Subcutaneous abdominal adipose tissue (tissue), 5 donors: Measurements from ENCODE around the gene GLT6D1.
"Not testable (repeated sequence)": the region's sequence is repeated elsewhere in the genome, so short reads cannot be mapped to it uniquely, and the experiment has no call there.

Experiments
- H3K27ac ChIP-seq: one replicate; pipeline ENCODE4 v1.7.0; 2013; ENCODE audit warnings: low read depth, mild to moderate bottlenecking, inconsistent platforms, low read length, moderate library complexity
- H3K27me3 ChIP-seq, 5 donors: one replicate each; pipeline ENCODE4 v1.7.0; 2013; ENCODE audit warnings: low read length in 5 of 5, inconsistent platforms in 1 of 5; ENCODE audit not compliant: control insufficient read depth in 5 of 5, insufficient read depth in 4 of 5
- H3K36me3 ChIP-seq, 5 donors: one replicate each; pipeline ENCODE4 v1.7.0; 2013; ENCODE audit warnings: low read length in 5 of 5; ENCODE audit not compliant: control insufficient read depth in 5 of 5, insufficient read depth in 5 of 5
- H3K4me1 ChIP-seq, 5 donors: one replicate each; pipeline ENCODE4 v1.7.0; 2013; ENCODE audit warnings: low read length in 5 of 5, mild to moderate bottlenecking in 3 of 5, moderate library complexity in 1 of 5; ENCODE audit not compliant: control insufficient read depth in 5 of 5, insufficient read depth in 5 of 5
- H3K4me3 ChIP-seq, 5 donors: one replicate each; pipeline ENCODE4 v1.7.0; 2013; ENCODE audit warnings: low read length in 5 of 5, low read depth in 1 of 5
- H3K9ac ChIP-seq, 5 donors: one replicate each; pipeline ENCODE4 v1.7.0; 2013; ENCODE audit warnings: low read length in 5 of 5, mild to moderate bottlenecking in 4 of 5, moderate library complexity in 3 of 5
- H3K9me3 ChIP-seq, 5 donors: one replicate each; pipeline ENCODE4 v1.7.0; 2013; ENCODE audit warnings: low read length in 5 of 5; ENCODE audit not compliant: control insufficient read depth in 5 of 5
- donor health status: healthy.
- donor health status: healthy.
- donor health status: healthy.
- donor health status: healthy.
- donor health status: healthy.

GLT6D1 gene

DNA sequence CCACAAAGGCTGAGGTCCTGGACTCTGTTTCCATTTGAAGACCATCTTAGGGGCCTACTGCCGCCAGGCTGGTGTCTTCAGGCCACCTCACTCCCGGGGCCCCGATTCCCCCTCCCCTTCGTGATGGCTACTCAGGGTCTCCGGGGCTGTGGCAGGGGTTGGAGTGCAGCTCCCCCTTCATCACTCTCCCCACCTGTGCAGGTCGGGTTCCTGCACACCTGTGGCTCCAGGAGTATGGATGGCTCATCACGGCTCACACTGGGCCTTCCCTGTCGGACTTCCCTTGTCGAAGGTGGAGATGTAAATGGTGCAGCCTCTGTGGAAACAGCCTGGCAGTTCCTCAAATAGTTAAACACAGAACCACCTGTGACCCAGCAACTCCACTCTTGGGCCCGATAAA is 35.6 kb upstream of the GLT6D1 start:
- Histone ChIP-seq H3K36me3 (no peaks in the 10 kb centered on the region), H3K4me3 (no peak overlapping the region), H3K27ac (no peak overlapping the region), H3K9ac (no peak overlapping the region), H3K27me3 (peaks cover 6 to 21% (median 10%) of the 10 kb centered on the region in 5 donors), H3K9me3 (no peaks in the 10 kb centered on the region), H3K4me1 (no peaks in the 10 kb centered on the region)

DNA sequence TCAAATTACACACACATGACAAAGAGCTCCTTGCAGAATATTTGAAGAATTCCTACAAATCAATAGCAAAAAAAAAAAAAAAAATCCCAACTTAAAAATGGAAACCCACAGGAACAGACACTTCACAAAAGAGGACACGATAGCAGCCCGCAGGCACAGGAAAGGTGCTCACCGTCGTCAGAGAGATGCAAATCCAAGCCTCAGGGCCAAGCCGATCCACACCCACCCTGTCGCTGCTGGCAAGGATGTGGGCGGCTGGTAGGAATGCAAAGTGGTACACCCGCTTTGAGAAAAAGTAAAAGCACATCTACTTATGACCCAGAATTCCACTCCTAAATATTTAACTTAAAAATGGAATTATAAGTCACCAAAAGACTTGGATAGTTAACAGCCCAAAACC is 34.6 kb upstream of the GLT6D1 start:
- no peak overlapping the region for H3K9ac ChIP-seq
- H3K4me3 ChIP-seq = no peak overlapping the region
- H3K27me3 ChIP-seq = peaks cover 6 to 28% (median 13%) of the 10 kb centered on the region in 5 donors
- H3K36me3 ChIP-seq = no peaks in the 10 kb centered on the region
- no peaks in the 10 kb centered on the region for H3K9me3 ChIP-seq
- no peaks in the 10 kb centered on the region for H3K4me1 ChIP-seq
- no peak overlapping the region for H3K27ac ChIP-seq

DNA sequence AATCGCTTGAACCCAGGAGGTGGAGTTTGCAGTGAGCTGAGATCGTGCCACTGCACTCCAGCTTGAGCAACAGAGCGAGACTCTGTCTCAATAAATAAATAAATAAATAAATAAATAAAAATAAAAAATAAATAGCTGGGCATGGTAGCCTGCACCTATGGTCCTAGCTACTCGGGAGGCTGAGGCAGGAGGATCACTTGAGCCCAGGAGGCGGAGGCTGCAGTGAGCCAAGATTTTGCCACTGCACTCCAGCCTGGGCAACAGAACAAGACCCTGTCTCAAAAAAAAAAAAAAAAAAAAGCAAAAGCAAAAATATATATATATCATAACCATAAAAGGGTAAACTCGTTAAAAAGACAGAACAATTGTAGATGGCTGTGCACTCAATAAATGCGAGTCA is 33.4 kb upstream of the GLT6D1 start:
- not testable (repeated sequence) for H3K36me3 ChIP-seq, H3K9ac ChIP-seq, H3K9me3 ChIP-seq, H3K4me3 ChIP-seq, H3K4me1 ChIP-seq, H3K27ac ChIP-seq
- H3K27me3 ChIP-seq = peaks cover 6 to 28% (median 13%) of the 10 kb centered on the region in 5 donors

DNA sequence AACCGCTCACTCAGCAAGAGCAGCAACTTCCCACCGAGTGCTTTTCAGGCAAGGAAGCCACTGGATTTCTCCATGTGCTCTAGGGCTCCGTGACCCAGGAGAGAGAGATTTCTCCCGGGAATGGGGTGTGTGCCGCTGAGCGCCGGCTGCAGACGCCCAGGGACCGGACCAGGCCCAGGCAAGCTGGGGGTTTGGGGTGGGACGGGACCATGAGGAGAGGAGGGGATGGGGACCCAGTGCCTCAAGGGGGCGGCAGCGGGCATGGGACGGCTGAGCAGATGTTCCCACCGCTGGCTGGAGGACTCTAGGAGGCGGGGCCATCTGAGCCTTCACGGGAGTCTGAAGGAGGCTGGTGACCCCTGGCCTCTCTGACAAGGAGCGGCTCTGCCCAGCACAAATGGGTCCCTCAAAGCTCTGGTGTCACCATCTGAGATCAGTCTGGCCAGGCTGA is 32.3 kb upstream of the GLT6D1 start:
- Histone ChIP-seq H3K9ac (no peak overlapping the region), H3K36me3 (no peaks in the 10 kb centered on the region), H3K9me3 (no peaks in the 10 kb centered on the region), H3K4me3 (no peak overlapping the region), H3K27me3 (peaks cover 12 to 33% (median 13%) of the 10 kb centered on the region in 5 donors), H3K27ac (no peak overlapping the region), H3K4me1 (no peaks in the 10 kb centered on the region)

DNA sequence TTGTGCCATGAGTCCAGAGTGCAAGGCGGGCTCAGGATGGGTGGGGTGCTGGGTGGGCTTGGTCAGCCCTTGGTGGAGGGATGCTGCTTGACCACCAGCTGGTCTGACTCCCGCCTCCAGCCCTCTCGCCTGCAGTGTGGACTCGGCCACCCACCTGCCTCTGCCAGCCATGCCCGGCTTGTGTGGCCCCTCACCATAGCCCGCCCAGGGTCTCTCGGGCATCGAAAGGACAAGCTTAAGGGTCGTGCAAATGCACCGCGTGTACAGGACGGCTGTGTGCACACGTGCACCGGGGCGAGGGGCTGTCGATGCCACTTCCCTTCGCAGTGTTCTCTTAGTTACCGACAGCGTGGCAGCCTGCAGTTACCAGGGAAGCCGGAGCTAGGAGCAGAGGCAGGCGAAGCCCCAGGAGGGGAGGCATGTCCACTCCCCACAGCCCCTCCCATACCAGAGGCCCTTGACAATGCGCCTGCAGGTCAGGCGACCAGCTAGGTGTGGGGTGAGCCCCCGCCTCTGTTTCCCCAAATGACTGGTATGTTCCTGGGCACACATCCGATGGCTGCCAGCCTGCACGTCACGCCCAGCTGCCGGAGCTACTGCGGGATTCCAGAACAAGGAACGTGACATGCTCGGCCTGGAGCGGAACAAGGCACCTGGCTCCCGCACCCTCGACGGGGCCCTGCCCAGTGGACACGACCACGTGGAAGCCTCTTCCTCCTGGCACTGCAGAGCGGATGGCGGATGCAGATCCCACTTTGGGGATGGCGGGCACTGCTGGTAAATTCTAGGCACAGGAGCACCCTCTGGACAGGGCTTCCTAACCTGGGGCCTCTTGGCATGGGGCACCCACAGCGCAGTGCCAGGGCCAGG is 31.6 kb upstream of the GLT6D1 start:
- Histone ChIP-seq H3K4me3 (no peak overlapping the region), H3K9me3 (no peaks in the 10 kb centered on the region), H3K36me3 (no peaks in the 10 kb centered on the region), H3K27me3 (peaks cover 12 to 35% (median 15%) of the 10 kb centered on the region in 5 donors), H3K4me1 (no peaks in the 10 kb centered on the region), H3K9ac (no peak overlapping the region), H3K27ac (no peak overlapping the region)

DNA sequence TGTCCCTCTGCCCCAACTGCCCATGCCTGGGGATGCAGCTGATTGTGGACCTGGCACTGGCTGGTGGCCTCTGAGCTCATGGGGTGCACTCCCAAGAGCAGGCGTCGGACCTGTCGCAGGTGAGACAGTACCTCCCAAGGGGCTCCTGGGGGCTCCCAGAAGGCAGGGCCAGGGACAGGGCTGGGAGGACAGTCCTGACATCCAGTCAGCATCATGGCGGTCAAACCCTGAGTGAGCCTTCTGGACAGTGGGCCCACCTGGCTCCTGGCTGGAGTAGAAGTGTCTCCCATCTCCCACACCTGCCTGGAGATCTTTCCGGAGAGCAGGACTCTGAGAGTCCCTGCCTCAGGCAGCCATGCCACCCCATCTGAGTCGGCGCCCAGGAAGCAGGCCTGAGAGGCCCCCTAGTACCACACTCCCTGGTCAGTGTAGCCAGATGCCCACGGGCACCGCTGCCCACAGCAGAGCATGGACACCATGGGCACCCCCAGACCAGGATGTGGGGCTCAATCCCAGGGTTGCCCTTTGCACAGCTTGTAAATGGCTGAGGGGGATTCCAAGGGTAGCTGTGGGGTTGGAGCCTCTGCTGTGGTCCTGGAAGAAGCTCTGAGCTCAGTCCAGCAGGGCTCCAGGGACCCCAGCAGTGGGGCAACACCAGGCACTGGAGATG is 30.4 kb upstream of the GLT6D1 start:
- no peak overlapping the region for H3K4me3 ChIP-seq
- no peak overlapping the region for H3K9ac ChIP-seq
- H3K9me3 ChIP-seq = no peaks in the 10 kb centered on the region
- no peaks in the 10 kb centered on the region for H3K4me1 ChIP-seq
- H3K27ac ChIP-seq = no peak overlapping the region
- no peaks in the 10 kb centered on the region for H3K36me3 ChIP-seq
- H3K27me3 ChIP-seq = peaks cover 12 to 35% (median 26%) of the 10 kb centered on the region in 5 donors

DNA sequence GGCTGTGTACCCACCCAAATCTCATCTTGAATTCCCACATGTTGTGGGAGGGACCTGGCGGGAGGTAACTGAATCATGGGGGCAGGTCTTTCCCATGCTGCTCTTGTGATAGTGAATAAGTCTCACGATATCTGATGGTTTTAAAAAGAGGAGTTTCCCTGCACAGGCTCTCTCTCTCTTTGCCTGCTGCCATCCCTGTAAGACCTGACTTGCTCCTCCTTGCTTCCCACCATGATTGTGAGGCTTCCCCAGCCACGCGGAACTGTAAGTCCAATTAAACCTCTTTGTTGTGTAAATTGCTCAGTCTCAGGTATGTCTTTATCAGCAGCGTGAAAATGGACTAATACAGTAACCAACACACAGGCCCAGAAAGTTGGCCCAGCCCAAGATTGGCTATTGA is 29.7 kb upstream of the GLT6D1 start:
- H3K27me3 ChIP-seq = peaks cover 12 to 40% (median 27%) of the 10 kb centered on the region in 5 donors
- H3K4me3 ChIP-seq, H3K4me1 ChIP-seq, H3K9me3 ChIP-seq, H3K27ac ChIP-seq, H3K36me3 ChIP-seq, H3K9ac ChIP-seq: not testable (repeated sequence)

DNA sequence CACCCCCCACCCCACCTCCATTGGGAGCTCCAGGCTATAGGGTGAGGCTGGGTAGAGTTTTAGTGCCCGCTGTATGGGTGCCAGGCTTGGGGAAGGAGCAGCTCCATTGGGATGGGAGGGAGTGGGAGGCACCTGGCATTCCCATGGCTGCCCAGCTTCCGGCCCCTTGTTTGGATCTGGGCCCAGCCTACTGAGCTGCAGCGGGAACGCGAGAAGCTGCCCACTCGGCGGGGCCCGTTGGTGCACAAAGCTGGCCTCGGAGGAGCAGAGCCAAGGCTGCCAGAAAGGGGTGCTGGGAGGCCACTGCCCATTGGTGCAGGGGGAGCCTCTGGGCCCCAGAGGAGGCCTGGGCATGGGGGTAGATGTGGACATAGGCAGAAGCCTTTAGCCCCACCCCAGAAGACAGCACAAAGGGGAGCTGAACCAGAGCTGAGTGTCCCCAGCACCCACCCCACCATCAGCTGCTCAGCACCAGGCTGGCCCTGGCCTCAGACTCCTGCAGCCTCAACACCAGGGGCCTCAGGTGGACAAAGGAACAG is 28.2 kb upstream of the GLT6D1 start:
- Histone ChIP-seq H3K9me3 (no peaks in the 10 kb centered on the region), H3K9ac (no peak overlapping the region), H3K27me3 (peaks cover 12 to 47% (median 32%) of the 10 kb centered on the region in 5 donors), H3K27ac (no peak overlapping the region), H3K4me3 (no peak overlapping the region), H3K36me3 (no peaks in the 10 kb centered on the region), H3K4me1 (no peaks in the 10 kb centered on the region)

DNA sequence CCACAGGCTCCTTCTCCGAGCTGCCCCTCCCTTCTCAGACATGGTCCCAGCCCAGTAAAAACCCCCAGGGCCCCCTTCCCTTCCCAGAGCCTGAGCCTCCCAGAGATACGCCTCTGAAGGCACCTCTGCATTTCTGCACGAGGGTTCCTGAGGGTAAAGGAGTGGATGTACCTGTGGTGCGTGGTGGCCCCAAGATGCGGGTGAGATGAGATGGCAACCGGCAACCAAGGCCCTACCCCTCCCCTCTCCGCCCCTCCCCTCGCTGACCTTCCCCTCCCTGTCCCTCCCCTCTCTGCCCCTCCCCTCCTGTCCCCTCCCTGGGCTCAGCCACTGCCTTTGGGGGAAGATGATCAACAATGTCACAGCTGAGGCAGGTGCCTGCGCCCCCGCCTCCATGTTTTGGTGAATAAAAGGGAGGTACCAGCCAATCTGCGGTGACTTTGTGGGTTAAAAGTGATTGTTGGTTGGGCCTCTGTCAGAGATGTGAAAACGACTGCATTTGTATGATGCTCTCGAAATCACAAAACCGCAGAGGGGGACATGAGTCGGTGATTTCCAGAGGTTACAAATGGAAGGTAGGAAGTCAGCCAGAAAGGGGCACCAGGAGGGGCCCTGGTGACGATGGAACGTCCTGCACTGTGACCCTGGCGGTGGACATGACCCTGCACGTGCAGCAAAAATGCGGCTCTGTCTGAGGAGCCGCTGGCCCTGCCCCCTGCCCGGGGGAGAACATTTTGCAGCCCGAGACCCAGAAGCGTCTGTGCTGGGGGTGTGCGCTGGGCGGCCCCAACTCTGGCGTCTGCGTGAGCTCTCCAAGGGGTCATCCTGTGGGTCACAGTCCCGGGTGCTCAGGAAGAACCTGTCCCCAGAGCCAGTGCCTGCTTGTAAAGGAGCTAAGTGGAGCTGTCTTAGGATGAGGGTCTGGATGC is 27.5 kb upstream of the GLT6D1 start:
- Histone ChIP-seq H3K27ac (no peak overlapping the region), H3K27me3 (peaks cover 6 to 42% (median 32%) of the 10 kb centered on the region in 5 donors), H3K4me1 (no peaks in the 10 kb centered on the region), H3K36me3 (no peaks in the 10 kb centered on the region), H3K4me3 (no peak overlapping the region), H3K9ac (no peak overlapping the region), H3K9me3 (no peaks in the 10 kb centered on the region)
